Body of pancreas (tissue), 4 donors: Measurements from ENCODE around the gene TRERF1. TPM values are rescaled to one million over a fixed set of nuclear protein-coding genes. Genes with fewer than 3 reads are reported as not detected.

Source experiments
- ATAC-seq: fragments of 150-250 bp; one replicate; pipeline ENCODE4 v1.9.1; 2016
- DNase-seq, 4 donors: peaks; one replicate each; pipeline ENCODE4 v3.0.0-alpha.2; 2019
- H3K27ac ChIP-seq, 4 donors: fragments of 200-600 bp; sonication (generic); 1 replicate in 3 of 4; 2 replicates in 1 of 4; pipeline versions ENCODE4 v1.5.1 to v1.6.1; 2016 to 2019; ENCODE audit warnings: mild to moderate bottlenecking in 1 of 4, mixed read lengths in 1 of 4, moderate library complexity in 1 of 4
- H3K27me3 ChIP-seq, 2 donors: fragments of 200-600 bp; sonication (generic); one replicate each; pipeline ENCODE4 v1.6.0; 2016; ENCODE audit warnings: mild to moderate bottlenecking in 1 of 2
- H3K36me3 ChIP-seq, 2 donors: fragments of 200-600 bp; sonication (generic); replicated peaks in 1 of 2; 2 replicates each; pipeline ENCODE4 v1.5.1; 2016; ENCODE audit warnings: low read depth in 2 of 2; ENCODE audit not compliant: insufficient read depth in 1 of 2
- H3K4me1 ChIP-seq: fragments of 200-600 bp; sonication (generic); one replicate; pipeline ENCODE4 v1.6.0; 2016
- H3K4me3 ChIP-seq, 2 donors: fragments of 200-600 bp; sonication (generic); 1 replicate in 1 of 2; 2 replicates in 1 of 2; pipeline ENCODE4 v1.5.1; 2016 to 2019
- H3K9me3 ChIP-seq, 3 donors: fragments of 200-600 bp; sonication (generic); 1 replicate in 2 of 3; 2 replicates in 1 of 3; pipeline ENCODE4 v1.5.1; 2016
- POLR2A ChIP-seq, 3 donors: fragments of 450-650 bp; IDR thresholded peaks; one replicate each; pipeline ENCODE4 v1.6.1; 2016; ENCODE audit warnings: antibody characterized with exemption in 3 of 3, mild to moderate bottlenecking in 2 of 3
- WGBS, 2 donors: methylation state at CpG; one replicate each; pipeline ENCODE4 v1.1.5; 2017; 5-methylcytosine and 5-hydroxymethylcytosine counted together
- intact Hi-C: fragments of 100-400 bp; cut with DNase I; formaldehyde crosslinking; loops from one replicate; pipeline ENCODE4 v1.15.1; 2023
- total RNA-seq, 2 donors: library from RNA; depleted of rRNA; stranded (reverse); fragments of >200 nt; gene quantifications; one replicate each; pipeline ENCODE4 v1.1.0, GENCODE V29; 2016
- TF ChIP-seq, protein P1 (sequence below), 7 experiments: fragments of 450-650 bp in 4 of 7; fragments of 200-600 bp in 3 of 7; sonication (generic) in 3 of 7; IDR thresholded peaks; one replicate each; pipeline ENCODE4 v1.5.1; 2016 to 2019; ENCODE audit warnings: antibody characterized with exemption in 7 of 7

The TRERF1 gene
- total RNA-seq, 2 donors from 2014 or later = 2.3 to 3.4 TPM

DNA sequence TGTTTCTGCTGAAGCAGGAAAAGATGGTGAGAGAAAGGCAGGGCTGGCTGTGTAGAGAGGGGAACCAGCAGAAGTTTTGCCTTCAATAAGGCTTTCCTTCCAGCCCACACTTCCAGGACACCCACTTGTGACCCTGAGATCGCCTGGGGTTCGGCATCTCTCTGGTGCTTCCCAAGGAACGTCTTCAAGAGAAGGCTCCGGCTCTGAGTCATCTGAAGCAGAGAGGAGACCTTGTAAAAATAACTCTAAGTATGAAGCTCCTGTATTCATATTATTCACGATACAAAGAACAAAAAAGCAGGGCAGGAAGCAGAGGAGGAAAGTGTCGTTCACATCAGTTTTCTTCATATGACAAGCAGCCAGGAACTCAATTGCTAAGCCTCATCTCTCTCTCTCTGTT, 138.7 kb downstream of the TRERF1 start:
- DNase-seq (no peak), ATAC-seq (no peak)
- no peaks in the 10 kb centered on the region for H3K4me1 ChIP-seq
- no peak overlapping the region for H3K27ac ChIP-seq
- H3K9me3 ChIP-seq = no peaks in the 10 kb centered on the region
- H3K27me3 ChIP-seq = no peaks in the 10 kb centered on the region
- no peak overlapping the region for H3K4me3 ChIP-seq
- 69 to 83% methylated on average over 6 of the region's 6 CpGs for WGBS, 2 donors
- TF ChIP-seq, protein P1, sequence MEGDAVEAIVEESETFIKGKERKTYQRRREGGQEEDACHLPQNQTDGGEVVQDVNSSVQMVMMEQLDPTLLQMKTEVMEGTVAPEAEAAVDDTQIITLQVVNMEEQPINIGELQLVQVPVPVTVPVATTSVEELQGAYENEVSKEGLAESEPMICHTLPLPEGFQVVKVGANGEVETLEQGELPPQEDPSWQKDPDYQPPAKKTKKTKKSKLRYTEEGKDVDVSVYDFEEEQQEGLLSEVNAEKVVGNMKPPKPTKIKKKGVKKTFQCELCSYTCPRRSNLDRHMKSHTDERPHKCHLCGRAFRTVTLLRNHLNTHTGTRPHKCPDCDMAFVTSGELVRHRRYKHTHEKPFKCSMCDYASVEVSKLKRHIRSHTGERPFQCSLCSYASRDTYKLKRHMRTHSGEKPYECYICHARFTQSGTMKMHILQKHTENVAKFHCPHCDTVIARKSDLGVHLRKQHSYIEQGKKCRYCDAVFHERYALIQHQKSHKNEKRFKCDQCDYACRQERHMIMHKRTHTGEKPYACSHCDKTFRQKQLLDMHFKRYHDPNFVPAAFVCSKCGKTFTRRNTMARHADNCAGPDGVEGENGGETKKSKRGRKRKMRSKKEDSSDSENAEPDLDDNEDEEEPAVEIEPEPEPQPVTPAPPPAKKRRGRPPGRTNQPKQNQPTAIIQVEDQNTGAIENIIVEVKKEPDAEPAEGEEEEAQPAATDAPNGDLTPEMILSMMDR (IDR thresholded peaks at IDR 0.05) = no peak
- TF ChIP-seq POLR2A (IDR thresholded peaks at IDR 0.05) = no peak
- H3K36me3 ChIP-seq = no peaks in the 10 kb centered on the region
- intact Hi-C loops = no loop called here

DNA sequence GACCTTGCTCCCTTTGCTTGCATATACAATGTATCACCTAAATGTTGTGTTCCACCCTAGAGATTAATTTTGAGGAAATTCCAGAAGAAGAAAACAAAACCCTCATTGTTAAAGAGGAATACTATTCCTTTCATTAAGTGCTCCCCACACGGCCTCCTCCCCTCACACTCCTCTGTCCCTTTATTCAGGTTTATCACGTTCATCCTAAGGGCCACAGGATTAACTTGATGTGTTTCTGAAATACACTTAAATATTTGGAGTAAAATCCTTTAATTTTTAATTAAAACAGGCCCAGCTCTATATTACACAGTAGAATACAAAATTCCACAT, 144.6 kb downstream of the TRERF1 start:
- ATAC-seq = no peak
- Histone ChIP-seq H3K4me3 (no peak overlapping the region), H3K9me3 (no peaks in the 10 kb centered on the region), H3K27me3 (no peaks in the 10 kb centered on the region), H3K27ac (peak overlapping the region in 3 of 4 donors; percentile 60 to 68 (median 64)), H3K4me1 (peaks cover 18% of the 10 kb centered on the region), H3K36me3 (no peaks in the 10 kb centered on the region)
- 15 to 25% methylated on average over 2 of the region's 2 CpGs for WGBS, 2 donors
- no peak for TF ChIP-seq POLR2A (IDR thresholded peaks at IDR 0.05)
- TF ChIP-seq, protein P1 (IDR thresholded peaks at IDR 0.05) = no peak
- intact Hi-C loops = no loop called here
- no peak for DNase-seq

DNA sequence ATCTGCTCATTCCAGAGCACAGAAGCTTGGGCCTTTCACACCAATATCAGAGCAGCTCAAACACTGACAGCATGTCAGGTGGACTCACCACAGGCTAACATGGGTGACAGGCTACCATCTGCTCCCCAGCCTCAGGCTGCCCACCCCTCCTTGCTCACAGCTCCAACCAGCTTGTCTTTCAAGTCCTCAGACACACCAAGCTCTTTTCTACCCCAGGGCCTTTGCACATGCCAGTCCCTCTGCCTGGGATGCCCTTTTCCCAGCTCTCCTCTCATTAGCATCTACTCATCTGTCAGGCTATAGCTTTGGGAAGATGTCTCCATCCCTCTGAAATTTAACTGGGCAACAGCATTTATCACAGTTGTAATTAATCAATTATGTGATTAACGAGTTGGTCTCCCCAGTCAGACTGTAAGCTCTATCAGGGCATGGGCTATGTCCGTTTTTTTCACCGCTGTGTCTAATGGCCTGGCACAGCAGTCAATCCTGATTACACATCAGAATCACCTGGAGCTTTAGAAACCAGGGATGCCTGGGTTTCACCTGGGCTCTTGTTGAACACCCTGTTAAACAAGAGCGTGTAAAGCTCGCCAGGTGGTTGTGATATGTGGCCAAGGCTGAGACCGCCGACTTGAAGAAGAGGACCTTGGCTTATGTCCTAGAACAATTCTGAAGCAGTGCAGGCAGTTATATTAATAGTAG, 145.1 kb downstream of the TRERF1 start:
- no peaks in the 10 kb centered on the region for H3K27me3 ChIP-seq
- ATAC-seq (peak; percentile 88), DNase-seq (peak; percentile 79 to 96 (median 92))
- TF ChIP-seq, protein P1 (IDR thresholded peaks at IDR 0.05) = no peak
- no peak for TF ChIP-seq POLR2A (IDR thresholded peaks at IDR 0.05)
- H3K27ac ChIP-seq = peak overlapping the region; percentile 60 to 68 (median 66)
- H3K36me3 ChIP-seq = no peaks in the 10 kb centered on the region
- WGBS, 2 donors = 22 to 30% methylated on average over 7 of the region's 7 CpGs
- H3K9me3 ChIP-seq = no peaks in the 10 kb centered on the region
- intact Hi-C loops = no loop called here
- no peak overlapping the region for H3K4me3 ChIP-seq
- peaks cover 18% of the 10 kb centered on the region for H3K4me1 ChIP-seq

- Histone ChIP-seq H3K27ac (no peak overlapping the region), H3K36me3 (no peaks in the 10 kb centered on the region), H3K4me1 (peaks cover 18% of the 10 kb centered on the region), H3K9me3 (no peaks in the 10 kb centered on the region), H3K27me3 (no peaks in the 10 kb centered on the region), H3K4me3 (no peak overlapping the region)
- intact Hi-C loops = no loop called here
- ATAC-seq (no peak), DNase-seq (no peak)
- 88 to 95% methylated on average over 3 to 6 of the region's 6 CpGs for WGBS, 2 donors
- TF ChIP-seq, protein P1 (IDR thresholded peaks at IDR 0.05) = no peak
- no peak for TF ChIP-seq POLR2A (IDR thresholded peaks at IDR 0.05)
These were observed 147.5 kb downstream of the TRERF1 start for GRCh38 chr6:42304053-42304712.
